IPS-20b (cell line): ENCODE results near the gene EPHB2.
"Not testable (repeated sequence)": the region's sequence is repeated elsewhere in the genome, so short reads cannot be mapped to it uniquely, and the experiment has no call there.

ENCODE experiments used
- H3K27ac ChIP-seq: one replicate; pipeline ENCODE4 v1.5.1; 2013; ENCODE audit warnings: low read length
- H3K27me3 ChIP-seq: 2 replicates; pipeline ENCODE4 v1.6.1; 2013; ENCODE audit warnings: mild to moderate bottlenecking, low read length, inconsistent platforms; ENCODE audit not compliant: insufficient read depth
- H3K36me3 ChIP-seq: 2 replicates; pipeline ENCODE4 v1.6.1; 2013; ENCODE audit warnings: low read depth, mild to moderate bottlenecking, inconsistent platforms, low read length, moderate library complexity; ENCODE audit not compliant: insufficient read depth
- H3K4me1 ChIP-seq: 2 replicates; pipeline ENCODE4 v1.6.1; 2013; ENCODE audit warnings: mild to moderate bottlenecking, control low read depth, inconsistent platforms, low read length, moderate library complexity; ENCODE audit not compliant: insufficient read depth
- H3K4me3 ChIP-seq: 2 replicates; pipeline ENCODE4 v1.5.1; 2013; ENCODE audit warnings: mild to moderate bottlenecking, low read length, inconsistent platforms
- H3K9ac ChIP-seq: 2 replicates; pipeline ENCODE4 v1.6.1; 2013; ENCODE audit warnings: low read depth, mild to moderate bottlenecking, inconsistent platforms, low read length, moderate library complexity
- H3K9me3 ChIP-seq: 2 replicates; pipeline ENCODE4 v1.6.1; 2013; ENCODE audit warnings: mild to moderate bottlenecking, low read depth, low read length, inconsistent platforms; ENCODE audit not compliant: insufficient read depth

Gene EPHB2

GRCh38 chr1:22696610-22697009, 14.0 kb upstream of the EPHB2 start:
- no peaks in the 10 kb centered on the region; the same call in 1 of the 2 replicates for H3K4me1 ChIP-seq
- H3K36me3 ChIP-seq: no peaks in the 10 kb centered on the region
- no peak overlapping the region for H3K9ac ChIP-seq
- H3K27me3 ChIP-seq: no peaks in the 10 kb centered on the region
- H3K9me3 ChIP-seq: no peaks in the 10 kb centered on the region
- no peak overlapping the region for H3K27ac ChIP-seq
- H3K4me3 ChIP-seq: no peak overlapping the region

GRCh38 chr1:22697980-22698379, 12.7 kb upstream of the EPHB2 start:
- H3K9ac ChIP-seq: no peak overlapping the region
- no peak overlapping the region for H3K27ac ChIP-seq
- no peaks in the 10 kb centered on the region for H3K9me3 ChIP-seq
- no peaks in the 10 kb centered on the region; the same call in 1 of the 2 replicates for H3K4me1 ChIP-seq
- H3K27me3 ChIP-seq: no peaks in the 10 kb centered on the region
- no peaks in the 10 kb centered on the region for H3K36me3 ChIP-seq
- H3K4me3 ChIP-seq: no peak overlapping the region

GRCh38 chr1:22699681-22700520, 10.7 kb upstream of the EPHB2 start:
- no peaks in the 10 kb centered on the region for H3K9me3 ChIP-seq

GRCh38 chr1:22702296-22703085, 8.1 kb upstream of the EPHB2 start:
- Histone ChIP-seq H3K27me3 (no peaks in the 10 kb centered on the region), H3K9ac (no peak overlapping the region), H3K27ac (no peak overlapping the region), H3K9me3 (no peaks in the 10 kb centered on the region), H3K4me1 (no peaks in the 10 kb centered on the region; the same call in 1 of the 2 replicates), H3K36me3 (no peaks in the 10 kb centered on the region), H3K4me3 (no peak overlapping the region)

More at GRCh38 chr1:22699681-22700520, 10.7 kb upstream of the EPHB2 start:
- Histone ChIP-seq H3K9ac (no peak overlapping the region), H3K36me3 (no peaks in the 10 kb centered on the region), H3K27ac (no peak overlapping the region), H3K27me3 (no peaks in the 10 kb centered on the region), H3K4me1 (no peaks in the 10 kb centered on the region; the same call in 1 of the 2 replicates), H3K4me3 (no peak overlapping the region)

- no peak overlapping the region for H3K4me3 ChIP-seq
- H3K27ac ChIP-seq: no peak overlapping the region
- peaks cover 7% of the 10 kb centered on the region for H3K27me3 ChIP-seq
- H3K9ac ChIP-seq: no peak overlapping the region
- no peaks in the 10 kb centered on the region for H3K9me3 ChIP-seq
- no peaks in the 10 kb centered on the region for H3K36me3 ChIP-seq
- no peaks in the 10 kb centered on the region; the same call in 1 of the 2 replicates for H3K4me1 ChIP-seq
Measured at GRCh38 chr1:22704440-22705067, 6.1 kb upstream of the EPHB2 start.

GRCh38 chr1:22705586-22705985, 5.1 kb upstream of the EPHB2 start:
- H3K36me3 ChIP-seq: no peaks in the 10 kb centered on the region
- H3K27me3 ChIP-seq: peaks cover 12% of the 10 kb centered on the region
- H3K4me1 ChIP-seq: no peaks in the 10 kb centered on the region
- H3K4me3 ChIP-seq: no peak overlapping the region
- H3K9ac ChIP-seq: no peak overlapping the region
- H3K27ac ChIP-seq: no peak overlapping the region
- no peaks in the 10 kb centered on the region for H3K9me3 ChIP-seq

- H3K4me1 ChIP-seq, H3K36me3 ChIP-seq, H3K4me3 ChIP-seq, H3K9ac ChIP-seq, H3K27ac ChIP-seq, H3K9me3 ChIP-seq: not testable (repeated sequence)
- H3K27me3 ChIP-seq: peaks cover 12% of the 10 kb centered on the region
Measured at GRCh38 chr1:22706100-22706499, 4.5 kb upstream of the EPHB2 start.

GRCh38 chr1:22708777-22709176, 1.9 kb upstream of the EPHB2 start:
- H3K4me1 ChIP-seq: no peaks in the 10 kb centered on the region

GRCh38 chr1:22709227-22709626, 1.4 kb upstream of the EPHB2 start:
- no peaks in the 10 kb centered on the region for H3K4me1 ChIP-seq

More at GRCh38 chr1:22708777-22709176, 1.9 kb upstream of the EPHB2 start:
- Histone ChIP-seq H3K36me3 (no peaks in the 10 kb centered on the region), H3K27ac (no peak overlapping the region), H3K4me3 (no peak overlapping the region), H3K27me3 (peaks cover 36% of the 10 kb centered on the region), H3K9ac (no peak overlapping the region), H3K9me3 (no peaks in the 10 kb centered on the region)

GRCh38 chr1:22709891-22710700, 543 bp upstream of the EPHB2 start:
- H3K4me3 ChIP-seq: peak overlapping the region; percentile 59; the same call in 1 of the 2 replicates
- no peak overlapping the region for H3K27ac ChIP-seq
- H3K9ac ChIP-seq: no peak overlapping the region

More at GRCh38 chr1:22709227-22709626, 1.4 kb upstream of the EPHB2 start:
- peaks cover 41% of the 10 kb centered on the region for H3K27me3 ChIP-seq
- H3K27ac ChIP-seq: no peak overlapping the region
- H3K9ac ChIP-seq: no peak overlapping the region
- H3K36me3 ChIP-seq: no peaks in the 10 kb centered on the region
- no peak overlapping the region for H3K4me3 ChIP-seq
- H3K9me3 ChIP-seq: no peaks in the 10 kb centered on the region

GRCh38 chr1:22711071-22711470, 432 bp downstream of the EPHB2 start:
- no peak overlapping the region for H3K9ac ChIP-seq
- H3K9me3 ChIP-seq: no peaks in the 10 kb centered on the region
- no peaks in the 10 kb centered on the region for H3K36me3 ChIP-seq
- peak overlapping the region; percentile 61; the same call in 1 of the 2 replicates for H3K4me3 ChIP-seq
- peaks cover 51% of the 10 kb centered on the region for H3K27me3 ChIP-seq
- H3K4me1 ChIP-seq: no peaks in the 10 kb centered on the region
- H3K27ac ChIP-seq: no peak overlapping the region

More at GRCh38 chr1:22709891-22710700, 543 bp upstream of the EPHB2 start:
- Histone ChIP-seq H3K4me1 (no peaks in the 10 kb centered on the region), H3K27me3 (peaks cover 49% of the 10 kb centered on the region), H3K9me3 (no peaks in the 10 kb centered on the region), H3K36me3 (no peaks in the 10 kb centered on the region)
